GM12892 (cell line): ENCODE data around the gene PLIN3.
"Not testable (repeated sequence)": the region's sequence is repeated elsewhere in the genome, so short reads cannot be mapped to it uniquely, and the experiment has no call there.

Source experiments
- POLR2A ChIP-seq: IDR thresholded peaks from 2 replicates; pipeline ENCODE4 v1.6.1; 2011; ENCODE audit warnings: low read depth, low read length, control low read depth
- POLR2AphosphoS5 ChIP-seq: IDR thresholded peaks from 2 replicates; pipeline ENCODE4 v1.6.1; 2011; ENCODE audit warnings: low read depth, low read length, control low read depth

DNA sequence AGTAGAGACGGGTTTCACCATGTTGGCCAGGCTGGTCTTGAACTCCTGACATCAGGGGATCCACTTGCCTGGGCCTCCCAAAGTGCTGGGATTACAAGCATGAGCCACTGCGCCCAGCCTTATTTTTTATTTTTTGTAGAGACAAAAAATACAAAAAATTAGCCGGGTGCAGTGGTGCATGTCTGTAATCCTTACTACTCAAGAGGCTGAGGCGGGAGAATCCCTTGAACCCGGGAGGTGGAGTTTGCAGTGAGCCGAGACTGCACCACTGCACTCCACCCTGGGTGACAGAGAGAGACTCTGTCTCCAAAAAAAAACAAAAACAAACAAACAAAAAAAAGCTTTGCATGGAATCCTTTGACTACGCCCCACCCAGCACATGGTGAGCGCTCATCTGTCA, 14.0 kb downstream of the PLIN3 start:
- not testable (repeated sequence) for TF ChIP-seq POLR2A, POLR2AphosphoS5
